GM18873 (cell line): Measurements from ENCODE around the gene RBMS2.
"Not testable (repeated sequence)": the region's sequence is repeated elsewhere in the genome, so short reads cannot be mapped to it uniquely, and the experiment has no call there.

ENCODE experiments used
- ATAC-seq: cut with Tn5 transposase; IDR thresholded peaks from one replicate; pipeline ENCODE4 v1.9.1; 2021; ENCODE audit warnings: mild to moderate bottlenecking, moderate library complexity, moderate number of reproducible peaks; ENCODE audit not compliant: unreplicated experiment, low FRiP score

The RBMS2 gene

GRCh38 chr12:56577248-56577647 is 55.6 kb downstream of the RBMS2 start:
- not testable (repeated sequence) for ATAC-seq

GRCh38 chr12:56578983-56579546 is 57.4 kb downstream of the RBMS2 start:
- no peak for ATAC-seq

- ATAC-seq: no peak
Observed at GRCh38 chr12:56581418-56582145, 60.0 kb downstream of the RBMS2 start.

GRCh38 chr12:56585098-56585497 is 63.5 kb downstream of the RBMS2 start:
- ATAC-seq: no peak

GRCh38 chr12:56589783-56590182 is 68.2 kb downstream of the RBMS2 start:
- no peak for ATAC-seq

- ATAC-seq: no peak
Observed at GRCh38 chr12:56590237-56590830, 68.7 kb downstream of the RBMS2 start.

- no peak for ATAC-seq
Observed at GRCh38 chr12:56591126-56591525, 69.5 kb downstream of the RBMS2 start.

GRCh38 chr12:56591961-56592360 is 70.3 kb downstream of the RBMS2 start:
- no peak for ATAC-seq

GRCh38 chr12:56593909-56594621 is 72.4 kb downstream of the RBMS2 start:
- ATAC-seq: no peak

GRCh38 chr12:56596815-56597214 is 75.2 kb downstream of the RBMS2 start:
- ATAC-seq: no peak

GRCh38 chr12:56599041-56599440 is 77.4 kb downstream of the RBMS2 start:
- no peak for ATAC-seq

GRCh38 chr12:56599797-56600196 is 78.2 kb downstream of the RBMS2 start:
- no peak for ATAC-seq

- no peak for ATAC-seq
Observed at GRCh38 chr12:56600753-56601152, 79.1 kb downstream of the RBMS2 start.

- ATAC-seq: no peak
Observed at GRCh38 chr12:56601503-56601902, 79.9 kb downstream of the RBMS2 start.

GRCh38 chr12:56602239-56602638 is 80.6 kb downstream of the RBMS2 start:
- no peak for ATAC-seq

- no peak for ATAC-seq
Observed at GRCh38 chr12:56604355-56604754, 82.7 kb downstream of the RBMS2 start.

- ATAC-seq: no peak
Observed at GRCh38 chr12:56614627-56615026, 93.0 kb downstream of the RBMS2 start.

GRCh38 chr12:56616244-56616643 is 94.6 kb downstream of the RBMS2 start:
- no peak for ATAC-seq

- no peak for ATAC-seq
Observed at GRCh38 chr12:56616925-56617324, 95.3 kb downstream of the RBMS2 start.

GRCh38 chr12:56622535-56622934 is 100.9 kb downstream of the RBMS2 start:
- no peak for ATAC-seq

- ATAC-seq: no peak
Observed at GRCh38 chr12:56626701-56627100, 105.1 kb downstream of the RBMS2 start.
